Measurements from ENCODE around the gene DDIAS.
"Not testable (repeated sequence)": the region's sequence is repeated elsewhere in the genome, so short reads cannot be mapped to it uniquely, and the experiment has no call there.

DDIAS gene

GRCh38 chr11:82971519-82971946 is 70.0 kb downstream of the DDIAS start:
- H3K79me2 ChIP-seq (ENCODE audit: control insufficient read depth, insufficient read depth, low read length, unreplicated experiment); H3K27ac ChIP-seq (ENCODE audit: low read depth, low read length); H3K4me3 ChIP-seq (ENCODE audit: low read depth, low read length); H3K27me3 ChIP-seq (ENCODE audit: insufficient read depth, low read length); H2AFZ ChIP-seq (ENCODE audit: low read length, unreplicated experiment); H3K4me1 ChIP-seq (ENCODE audit: control insufficient read depth, insufficient read depth, low read length, unreplicated experiment); H3K36me3 ChIP-seq (ENCODE audit: insufficient read depth, low read length): not testable (repeated sequence)

GRCh38 chr11:82972103-82972502 is 70.6 kb downstream of the DDIAS start:
- Histone ChIP-seq H3K79me2 (ENCODE audit: control insufficient read depth, insufficient read depth, low read length, unreplicated experiment) (no peaks in the 10 kb centered on the region), H3K36me3 (ENCODE audit: insufficient read depth, low read length) (no peaks in the 10 kb centered on the region), H3K4me3 (ENCODE audit: low read depth, low read length) (no peak overlapping the region), H3K27ac (ENCODE audit: low read depth, low read length) (no peak overlapping the region), H3K27me3 (ENCODE audit: insufficient read depth, low read length) (no peaks in the 10 kb centered on the region), H3K4me1 (ENCODE audit: control insufficient read depth, insufficient read depth, low read length, unreplicated experiment) (peaks cover 5% of the 10 kb centered on the region), H2AFZ (ENCODE audit: low read length, unreplicated experiment) (no peak overlapping the region)

GRCh38 chr11:82974135-82974534 is 72.6 kb downstream of the DDIAS start:
- Histone ChIP-seq H3K27ac (ENCODE audit: low read depth, low read length) (no peak overlapping the region), H3K27me3 (ENCODE audit: insufficient read depth, low read length) (no peaks in the 10 kb centered on the region), H3K4me1 (ENCODE audit: control insufficient read depth, insufficient read depth, low read length, unreplicated experiment) (peaks cover 23% of the 10 kb centered on the region), H3K79me2 (ENCODE audit: control insufficient read depth, insufficient read depth, low read length, unreplicated experiment) (no peaks in the 10 kb centered on the region), H2AFZ (ENCODE audit: low read length, unreplicated experiment) (no peak overlapping the region), H3K36me3 (ENCODE audit: insufficient read depth, low read length) (no peaks in the 10 kb centered on the region), H3K4me3 (ENCODE audit: low read depth, low read length) (no peak overlapping the region)

GRCh38 chr11:82974851-82975250 is 73.3 kb downstream of the DDIAS start:
- no peaks in the 10 kb centered on the region for H3K79me2 ChIP-seq (ENCODE audit: control insufficient read depth, insufficient read depth, low read length, unreplicated experiment)
- H2AFZ ChIP-seq (ENCODE audit: low read length, unreplicated experiment) = no peak overlapping the region
- H3K27me3 ChIP-seq (ENCODE audit: insufficient read depth, low read length) = no peaks in the 10 kb centered on the region
- H3K4me3 ChIP-seq (ENCODE audit: low read depth, low read length) = no peak overlapping the region
- no peak overlapping the region for H3K27ac ChIP-seq (ENCODE audit: low read depth, low read length)
- H3K36me3 ChIP-seq (ENCODE audit: insufficient read depth, low read length) = no peaks in the 10 kb centered on the region
- peaks cover 31% of the 10 kb centered on the region for H3K4me1 ChIP-seq (ENCODE audit: control insufficient read depth, insufficient read depth, low read length, unreplicated experiment)

GRCh38 chr11:82975882-82976281 is 74.3 kb downstream of the DDIAS start:
- Histone ChIP-seq H3K27me3 (ENCODE audit: insufficient read depth, low read length) (no peaks in the 10 kb centered on the region), H3K79me2 (ENCODE audit: control insufficient read depth, insufficient read depth, low read length, unreplicated experiment) (no peaks in the 10 kb centered on the region), H3K36me3 (ENCODE audit: insufficient read depth, low read length) (no peaks in the 10 kb centered on the region), H2AFZ (ENCODE audit: low read length, unreplicated experiment) (no peak overlapping the region), H3K27ac (ENCODE audit: low read depth, low read length) (no peak overlapping the region), H3K4me3 (ENCODE audit: low read depth, low read length) (no peak overlapping the region), H3K4me1 (ENCODE audit: control insufficient read depth, insufficient read depth, low read length, unreplicated experiment) (peaks cover 41% of the 10 kb centered on the region)

- peaks cover 45% of the 10 kb centered on the region for H3K4me1 ChIP-seq (ENCODE audit: control insufficient read depth, insufficient read depth, low read length, unreplicated experiment)
- no peaks in the 10 kb centered on the region for H3K27me3 ChIP-seq (ENCODE audit: insufficient read depth, low read length)
- H2AFZ ChIP-seq (ENCODE audit: low read length, unreplicated experiment) = no peak overlapping the region
- H3K79me2 ChIP-seq (ENCODE audit: control insufficient read depth, insufficient read depth, low read length, unreplicated experiment) = no peaks in the 10 kb centered on the region
- no peak overlapping the region for H3K27ac ChIP-seq (ENCODE audit: low read depth, low read length)
- H3K4me3 ChIP-seq (ENCODE audit: low read depth, low read length) = no peak overlapping the region
- H3K36me3 ChIP-seq (ENCODE audit: insufficient read depth, low read length) = peaks cover 6% of the 10 kb centered on the region; the same call in 1 of the 2 replicates
Measured at GRCh38 chr11:82976786-82977185, 75.2 kb downstream of the DDIAS start.

GRCh38 chr11:82978422-82979099 is 77.0 kb downstream of the DDIAS start:
- H3K27ac ChIP-seq (ENCODE audit: low read depth, low read length) = peak overlapping the region; percentile 63
- peak overlapping the region; percentile 80 for H2AFZ ChIP-seq (ENCODE audit: low read length, unreplicated experiment)

GRCh38 chr11:82979824-82980223 is 78.3 kb downstream of the DDIAS start:
- Histone ChIP-seq H3K4me1 (ENCODE audit: control insufficient read depth, insufficient read depth, low read length, unreplicated experiment) (peaks cover 45% of the 10 kb centered on the region), H2AFZ (ENCODE audit: low read length, unreplicated experiment) (no peak overlapping the region), H3K27ac (ENCODE audit: low read depth, low read length) (peak overlapping the region; percentile 63), H3K4me3 (ENCODE audit: low read depth, low read length) (no peak overlapping the region), H3K36me3 (ENCODE audit: insufficient read depth, low read length) (peaks cover 9% of the 10 kb centered on the region; the same call in 1 of the 2 replicates), H3K79me2 (ENCODE audit: control insufficient read depth, insufficient read depth, low read length, unreplicated experiment) (no peaks in the 10 kb centered on the region), H3K27me3 (ENCODE audit: insufficient read depth, low read length) (no peaks in the 10 kb centered on the region)

More at GRCh38 chr11:82978422-82979099, 77.0 kb downstream of the DDIAS start:
- H3K27me3 ChIP-seq (ENCODE audit: insufficient read depth, low read length) = no peaks in the 10 kb centered on the region
- peaks cover 45% of the 10 kb centered on the region for H3K4me1 ChIP-seq (ENCODE audit: control insufficient read depth, insufficient read depth, low read length, unreplicated experiment)
- H3K79me2 ChIP-seq (ENCODE audit: control insufficient read depth, insufficient read depth, low read length, unreplicated experiment) = no peaks in the 10 kb centered on the region
- 0 out of 2 replicates have a peak overlapping the region, but pooled peaks have one; percentile 2 for H3K4me3 ChIP-seq (ENCODE audit: low read depth, low read length)
- peaks cover 7% of the 10 kb centered on the region; the same call in 1 of the 2 replicates for H3K36me3 ChIP-seq (ENCODE audit: insufficient read depth, low read length)

- H3K79me2 ChIP-seq (ENCODE audit: control insufficient read depth, insufficient read depth, low read length, unreplicated experiment) = no peaks in the 10 kb centered on the region
- peak overlapping the region; percentile 63 for H3K27ac ChIP-seq (ENCODE audit: low read depth, low read length)
- H3K36me3 ChIP-seq (ENCODE audit: insufficient read depth, low read length) = peaks cover 9% of the 10 kb centered on the region; the same call in 1 of the 2 replicates
- no peak overlapping the region for H3K4me3 ChIP-seq (ENCODE audit: low read depth, low read length)
- H2AFZ ChIP-seq (ENCODE audit: low read length, unreplicated experiment) = no peak overlapping the region
- peaks cover 42% of the 10 kb centered on the region for H3K4me1 ChIP-seq (ENCODE audit: control insufficient read depth, insufficient read depth, low read length, unreplicated experiment)
- H3K27me3 ChIP-seq (ENCODE audit: insufficient read depth, low read length) = no peaks in the 10 kb centered on the region
Measured at GRCh38 chr11:82980292-82980691, 78.8 kb downstream of the DDIAS start.

- H3K4me1 ChIP-seq (ENCODE audit: control insufficient read depth, insufficient read depth, low read length, unreplicated experiment) = peaks cover 40% of the 10 kb centered on the region
- no peaks in the 10 kb centered on the region for H3K79me2 ChIP-seq (ENCODE audit: control insufficient read depth, insufficient read depth, low read length, unreplicated experiment)
- H3K27me3 ChIP-seq (ENCODE audit: insufficient read depth, low read length) = no peaks in the 10 kb centered on the region
- peak overlapping the region; percentile 63 for H3K27ac ChIP-seq (ENCODE audit: low read depth, low read length)
- H3K4me3 ChIP-seq (ENCODE audit: low read depth, low read length) = no peak overlapping the region
- H3K36me3 ChIP-seq (ENCODE audit: insufficient read depth, low read length) = peaks cover 9% of the 10 kb centered on the region; the same call in 1 of the 2 replicates
- H2AFZ ChIP-seq (ENCODE audit: low read length, unreplicated experiment) = no peak overlapping the region
Measured at GRCh38 chr11:82980947-82981346, 79.4 kb downstream of the DDIAS start.

- H3K4me3 ChIP-seq (ENCODE audit: low read depth, low read length) = no peak overlapping the region
- H3K4me1 ChIP-seq (ENCODE audit: control insufficient read depth, insufficient read depth, low read length, unreplicated experiment) = peaks cover 40% of the 10 kb centered on the region
- no peaks in the 10 kb centered on the region for H3K27me3 ChIP-seq (ENCODE audit: insufficient read depth, low read length)
- no peak overlapping the region for H2AFZ ChIP-seq (ENCODE audit: low read length, unreplicated experiment)
- H3K27ac ChIP-seq (ENCODE audit: low read depth, low read length) = no peak overlapping the region
- peaks cover 9% of the 10 kb centered on the region; the same call in 1 of the 2 replicates for H3K36me3 ChIP-seq (ENCODE audit: insufficient read depth, low read length)
- H3K79me2 ChIP-seq (ENCODE audit: control insufficient read depth, insufficient read depth, low read length, unreplicated experiment) = no peaks in the 10 kb centered on the region
Measured at GRCh38 chr11:82981852-82982251, 80.3 kb downstream of the DDIAS start.
